ENCODE data around the gene REG1A.

Gene REG1A

GRCh38 chr2:79101024-79101423, 19.3 kb upstream of the REG1A start:
- H4K20me1 ChIP-seq (ENCODE audit: insufficient read depth, low read length, poor library complexity, severe bottlenecking) = no peaks in the 10 kb centered on the region
- no peaks in the 10 kb centered on the region for H3K27me3 ChIP-seq (ENCODE audit: insufficient read depth, low read length, poor library complexity, severe bottlenecking)
- H2AFZ ChIP-seq (ENCODE audit: low read length) = no peak overlapping the region
- H3K4me3 ChIP-seq (ENCODE audit: low read length, poor library complexity, severe bottlenecking) = no peak overlapping the region
- H3K4me1 ChIP-seq (ENCODE audit: insufficient read depth, low read length, poor library complexity, severe bottlenecking) = no peaks in the 10 kb centered on the region
- H3K79me2 ChIP-seq (ENCODE audit: insufficient read depth, low read length) = no peaks in the 10 kb centered on the region
- H3F3A ChIP-seq (ENCODE audit: low read depth) = no peaks in the 10 kb centered on the region
- H3K36me3 ChIP-seq (ENCODE audit: insufficient read depth, low read length) = no peaks in the 10 kb centered on the region
- H3K9ac ChIP-seq (ENCODE audit: low read depth, low read length, poor library complexity, severe bottlenecking) = no peak overlapping the region
- H3K4me2 ChIP-seq (ENCODE audit: low read depth, low read length, poor library complexity, severe bottlenecking) = no peak overlapping the region
- H3K9me3 ChIP-seq (ENCODE audit: insufficient read depth, low read depth, low read length) = no peaks in the 10 kb centered on the region
- no peak for TF ChIP-seq EZH2phosphoT487 (IDR thresholded peaks at IDR 0.05; ENCODE audit: borderline replicate concordance)
- no peak for TF ChIP-seq CTCF (conservative IDR thresholded peaks at IDR 0.05; ENCODE audit: low read length)
- H3K9me2 ChIP-seq (replicated peaks; ENCODE audit: low read depth, low read length) = no peaks in the 10 kb centered on the region

GRCh38 chr2:79103214-79103613, 17.1 kb upstream of the REG1A start:
- Histone ChIP-seq H3K9me2 (replicated peaks; ENCODE audit: low read depth, low read length) (no peaks in the 10 kb centered on the region), H3K36me3 (ENCODE audit: insufficient read depth, low read length) (no peaks in the 10 kb centered on the region), H3K4me2 (ENCODE audit: low read depth, low read length, poor library complexity, severe bottlenecking) (no peak overlapping the region), H3K9ac (ENCODE audit: low read depth, low read length, poor library complexity, severe bottlenecking) (no peak overlapping the region), H3K4me1 (ENCODE audit: insufficient read depth, low read length, poor library complexity, severe bottlenecking) (no peaks in the 10 kb centered on the region), H2AFZ (ENCODE audit: low read length) (no peak overlapping the region), H3K27me3 (ENCODE audit: insufficient read depth, low read length, poor library complexity, severe bottlenecking) (no peaks in the 10 kb centered on the region), H3K4me3 (ENCODE audit: low read length, poor library complexity, severe bottlenecking) (no peak overlapping the region), H3K79me2 (ENCODE audit: insufficient read depth, low read length) (no peaks in the 10 kb centered on the region), H3K9me3 (ENCODE audit: insufficient read depth, low read depth, low read length) (no peaks in the 10 kb centered on the region), H4K20me1 (ENCODE audit: insufficient read depth, low read length, poor library complexity, severe bottlenecking) (no peaks in the 10 kb centered on the region), H3F3A (ENCODE audit: low read depth) (no peaks in the 10 kb centered on the region)
- TF ChIP-seq EZH2phosphoT487 (IDR thresholded peaks at IDR 0.05; ENCODE audit: borderline replicate concordance) = no peak
- TF ChIP-seq CTCF (conservative IDR thresholded peaks at IDR 0.05; ENCODE audit: low read length) = no peak

GRCh38 chr2:79105259-79105658, 15.0 kb upstream of the REG1A start:
- Histone ChIP-seq H3K9me3 (ENCODE audit: insufficient read depth, low read depth, low read length) (no peaks in the 10 kb centered on the region), H3K9me2 (replicated peaks; ENCODE audit: low read depth, low read length) (no peaks in the 10 kb centered on the region), H3K36me3 (ENCODE audit: insufficient read depth, low read length) (no peaks in the 10 kb centered on the region), H3F3A (ENCODE audit: low read depth) (no peaks in the 10 kb centered on the region), H3K4me1 (ENCODE audit: insufficient read depth, low read length, poor library complexity, severe bottlenecking) (no peaks in the 10 kb centered on the region), H3K27me3 (ENCODE audit: insufficient read depth, low read length, poor library complexity, severe bottlenecking) (no peaks in the 10 kb centered on the region), H2AFZ (ENCODE audit: low read length) (no peak overlapping the region), H3K79me2 (ENCODE audit: insufficient read depth, low read length) (no peaks in the 10 kb centered on the region), H3K9ac (ENCODE audit: low read depth, low read length, poor library complexity, severe bottlenecking) (no peak overlapping the region), H4K20me1 (ENCODE audit: insufficient read depth, low read length, poor library complexity, severe bottlenecking) (no peaks in the 10 kb centered on the region), H3K4me3 (ENCODE audit: low read length, poor library complexity, severe bottlenecking) (no peak overlapping the region), H3K4me2 (ENCODE audit: low read depth, low read length, poor library complexity, severe bottlenecking) (no peak overlapping the region)
- TF ChIP-seq CTCF (conservative IDR thresholded peaks at IDR 0.05; ENCODE audit: low read length) = no peak
- TF ChIP-seq EZH2phosphoT487 (IDR thresholded peaks at IDR 0.05; ENCODE audit: borderline replicate concordance) = no peak

Measured in Loucy (cell line).